WERI-Rb-1 (cell line): ENCODE data around the gene ATP5PD.
"Not testable (repeated sequence)": the region's sequence is repeated elsewhere in the genome, so short reads cannot be mapped to it uniquely, and the experiment has no call there.

Experiments
- DNase-seq: peaks from one replicate; pipeline ENCODE4 v3.0.0-alpha.2; 2020
- H3K27ac ChIP-seq: fragments of 250-450 bp; sonication (Bioruptor Pico); 2 replicates; pipeline ENCODE4 v1.5.1; 2020; ENCODE audit warnings: mild to moderate bottlenecking, moderate library complexity
- H3K27me3 ChIP-seq: fragments of 250-450 bp; sonication (Bioruptor Pico); 2 replicates; pipeline ENCODE4 v1.5.1; 2021; ENCODE audit warnings: mild to moderate bottlenecking, low read depth, moderate library complexity; ENCODE audit not compliant: insufficient read depth, severe bottlenecking
- H3K36me3 ChIP-seq: fragments of 250-450 bp; sonication (Bioruptor Pico); 2 replicates; pipeline ENCODE4 v1.5.1; 2020; ENCODE audit warnings: mild to moderate bottlenecking, moderate library complexity
- H3K4me3 ChIP-seq: 2 replicates; pipeline ENCODE4 v1.5.1; 2011; ENCODE audit warnings: low read depth, mild to moderate bottlenecking, control low read depth, low read length
- H3K9me3 ChIP-seq: fragments of 250-450 bp; sonication (Bioruptor Pico); 2 replicates; pipeline ENCODE4 v1.5.1; 2021; ENCODE audit warnings: mild to moderate bottlenecking, moderate library complexity; ENCODE audit not compliant: severe bottlenecking
- TF ChIP-seq, protein P1 (sequence below): IDR thresholded peaks from 2 replicates; pipeline ENCODE4 v1.5.1; 2011; ENCODE audit warnings: low read depth, mild to moderate bottlenecking, control low read depth, inconsistent platforms, low read length

The ATP5PD gene

DNA sequence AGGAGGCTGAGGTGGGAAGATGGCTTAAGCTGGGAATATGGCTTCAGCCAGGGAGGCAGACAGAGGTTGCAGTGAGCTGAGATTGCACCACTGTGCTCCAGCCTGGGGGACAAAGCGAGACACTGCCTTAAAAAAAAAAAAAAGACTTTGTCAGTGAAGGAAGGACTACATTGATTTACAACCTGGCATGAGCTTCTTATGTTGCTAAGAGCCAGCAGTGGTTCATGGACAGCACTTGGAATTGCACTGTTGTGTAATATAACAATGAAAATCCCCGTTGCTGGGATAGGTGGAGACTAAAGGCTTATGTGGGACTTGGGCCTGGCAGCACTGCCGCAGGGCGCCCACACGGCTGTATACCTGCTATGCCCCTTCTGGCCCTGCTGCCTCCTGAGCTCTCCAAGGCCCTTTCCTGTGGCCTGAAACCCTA, 26.9 kb upstream of the ATP5PD start:
- no peak overlapping the region for H3K4me3 ChIP-seq
- no peaks in the 10 kb centered on the region for H3K27me3 ChIP-seq
- H3K9me3 ChIP-seq = no peaks in the 10 kb centered on the region
- no peak for DNase-seq
- H3K27ac ChIP-seq = peak overlapping the region; percentile 20; the same call in 1 of the 2 replicates
- TF ChIP-seq, protein P1, sequence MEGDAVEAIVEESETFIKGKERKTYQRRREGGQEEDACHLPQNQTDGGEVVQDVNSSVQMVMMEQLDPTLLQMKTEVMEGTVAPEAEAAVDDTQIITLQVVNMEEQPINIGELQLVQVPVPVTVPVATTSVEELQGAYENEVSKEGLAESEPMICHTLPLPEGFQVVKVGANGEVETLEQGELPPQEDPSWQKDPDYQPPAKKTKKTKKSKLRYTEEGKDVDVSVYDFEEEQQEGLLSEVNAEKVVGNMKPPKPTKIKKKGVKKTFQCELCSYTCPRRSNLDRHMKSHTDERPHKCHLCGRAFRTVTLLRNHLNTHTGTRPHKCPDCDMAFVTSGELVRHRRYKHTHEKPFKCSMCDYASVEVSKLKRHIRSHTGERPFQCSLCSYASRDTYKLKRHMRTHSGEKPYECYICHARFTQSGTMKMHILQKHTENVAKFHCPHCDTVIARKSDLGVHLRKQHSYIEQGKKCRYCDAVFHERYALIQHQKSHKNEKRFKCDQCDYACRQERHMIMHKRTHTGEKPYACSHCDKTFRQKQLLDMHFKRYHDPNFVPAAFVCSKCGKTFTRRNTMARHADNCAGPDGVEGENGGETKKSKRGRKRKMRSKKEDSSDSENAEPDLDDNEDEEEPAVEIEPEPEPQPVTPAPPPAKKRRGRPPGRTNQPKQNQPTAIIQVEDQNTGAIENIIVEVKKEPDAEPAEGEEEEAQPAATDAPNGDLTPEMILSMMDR = no peak
- no peaks in the 10 kb centered on the region for H3K36me3 ChIP-seq

DNA sequence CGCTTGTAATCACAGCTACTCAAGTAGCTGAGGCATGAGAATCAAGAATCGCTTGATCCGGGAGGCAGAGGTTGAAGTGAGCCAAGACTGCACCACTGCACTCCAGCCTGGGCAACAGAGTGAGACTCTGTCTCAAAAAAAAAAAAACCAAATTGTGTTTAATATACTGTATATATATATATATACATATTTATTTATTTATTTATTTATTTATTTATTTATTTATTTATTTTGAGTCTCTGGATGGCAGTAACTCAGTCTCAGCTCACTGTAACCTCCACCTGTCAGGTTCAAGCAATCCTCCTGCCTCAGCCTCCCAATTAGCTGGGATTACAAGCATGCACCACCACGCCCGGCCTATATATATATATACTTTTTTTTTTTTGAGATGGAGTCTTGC, 26.1 kb upstream of the ATP5PD start:
- DNase-seq, H3K4me3 ChIP-seq, H3K27ac ChIP-seq, H3K27me3 ChIP-seq, H3K9me3 ChIP-seq, H3K36me3 ChIP-seq: not testable (repeated sequence)

DNA sequence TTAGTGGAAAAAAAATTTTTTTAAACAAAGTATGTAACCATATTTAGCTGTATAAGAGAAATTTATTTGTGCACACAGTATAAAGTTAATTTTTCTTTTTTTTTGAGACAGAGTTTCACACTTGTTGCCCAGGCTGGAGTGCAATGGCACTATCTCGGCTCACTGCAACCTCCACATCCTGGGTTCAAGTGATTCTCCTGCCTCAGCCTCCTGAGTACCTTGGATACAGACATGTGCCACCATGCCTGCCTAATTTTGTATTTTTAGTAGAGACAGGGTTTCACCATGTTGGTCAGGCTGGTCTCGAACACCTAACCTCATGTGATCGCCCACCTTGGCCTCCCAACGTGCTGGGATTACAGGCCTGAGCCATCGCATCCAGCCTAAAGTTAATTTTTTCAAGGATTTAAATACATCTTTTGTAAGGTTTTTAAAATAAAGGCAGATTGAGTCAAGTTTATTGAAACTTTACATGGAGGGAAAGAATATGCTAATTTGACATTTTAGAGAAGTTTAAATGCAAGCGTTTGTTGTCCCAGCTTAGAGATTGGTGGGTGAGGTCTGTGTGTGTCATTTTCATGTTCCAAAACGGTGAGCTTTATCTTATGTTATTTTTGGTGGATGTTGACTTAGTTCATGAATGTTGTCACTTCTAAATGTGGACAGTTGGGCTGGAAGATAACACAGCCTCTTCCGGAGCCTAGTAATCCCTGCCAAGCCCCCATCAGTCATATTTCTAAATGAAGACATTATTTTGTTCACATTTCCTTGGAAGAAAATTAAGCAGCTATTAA, 24.9 kb upstream of the ATP5PD start:
- H3K9me3 ChIP-seq, H3K4me3 ChIP-seq, H3K36me3 ChIP-seq, H3K27ac ChIP-seq, DNase-seq, H3K27me3 ChIP-seq: not testable (repeated sequence)

DNA sequence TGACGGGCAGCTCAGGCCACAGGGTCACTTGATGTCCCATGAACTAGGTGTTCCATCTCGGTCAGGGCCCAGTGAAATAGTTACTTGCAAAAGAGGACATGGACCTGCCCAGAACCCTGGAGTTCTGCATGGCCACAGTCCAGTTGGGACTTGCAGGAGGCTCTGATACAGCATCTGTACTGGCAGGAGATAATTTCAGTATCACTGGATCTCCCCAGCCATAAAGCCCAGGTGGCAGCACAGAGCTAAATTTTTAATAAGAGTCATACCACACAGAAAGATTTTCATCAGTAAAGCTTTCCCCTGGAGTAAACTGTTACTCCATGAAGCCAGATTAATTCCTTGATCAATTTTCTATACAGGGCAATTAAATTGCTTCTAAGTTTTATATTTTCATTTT, 23.0 kb upstream of the ATP5PD start:
- no peak for DNase-seq
- TF ChIP-seq, protein P1 = peak; percentile 26; the same call in 1 of the 2 replicates
- Histone ChIP-seq H3K27me3 (no peaks in the 10 kb centered on the region), H3K36me3 (peaks cover 3% of the 10 kb centered on the region), H3K27ac (no peak overlapping the region), H3K4me3 (no peak overlapping the region), H3K9me3 (no peaks in the 10 kb centered on the region)

DNA sequence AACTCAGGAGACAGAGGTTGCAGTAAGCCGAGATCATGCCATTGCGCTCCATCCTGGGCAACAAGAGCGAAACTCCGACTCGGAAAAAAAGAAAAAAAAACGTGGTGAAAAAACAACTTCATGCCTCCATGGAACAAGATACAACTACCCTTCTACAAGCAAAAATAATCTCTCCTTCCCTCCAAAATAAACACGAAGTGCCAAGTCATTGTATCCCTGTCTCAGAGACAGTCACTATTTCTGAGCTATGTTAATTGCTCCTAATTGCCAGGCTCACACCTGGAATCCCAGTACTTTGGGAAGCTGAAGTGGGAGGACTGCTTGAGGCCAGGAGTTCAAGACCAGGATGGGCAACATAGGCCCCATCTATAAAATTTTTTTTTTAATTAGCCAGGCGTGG, 22.0 kb upstream of the ATP5PD start:
- TF ChIP-seq, protein P1 = no peak
- no peak for DNase-seq
- no peaks in the 10 kb centered on the region for H3K9me3 ChIP-seq
- H3K27me3 ChIP-seq = no peaks in the 10 kb centered on the region
- H3K36me3 ChIP-seq = peaks cover 14% of the 10 kb centered on the region
- no peak overlapping the region for H3K4me3 ChIP-seq
- H3K27ac ChIP-seq = no peak overlapping the region

DNA sequence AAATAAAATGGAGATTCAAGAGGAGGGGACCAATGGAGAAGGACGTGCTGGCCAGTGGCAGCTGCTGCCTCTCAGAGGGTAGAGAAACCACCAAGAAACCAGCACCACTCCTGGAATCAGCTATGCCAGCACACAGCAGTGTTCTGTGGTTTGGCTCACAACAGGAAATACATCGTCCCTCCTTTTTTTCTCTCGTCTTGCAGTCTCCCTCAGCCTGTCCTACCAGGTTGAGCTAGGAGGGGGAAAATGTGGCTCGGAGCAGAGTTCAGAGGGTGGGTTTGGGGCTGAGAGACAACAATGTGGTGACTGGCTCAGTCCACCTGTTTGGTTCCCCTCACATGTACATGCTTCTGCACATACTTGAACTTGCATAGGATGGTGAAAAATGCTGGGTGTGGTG, 21.1 kb upstream of the ATP5PD start:
- TF ChIP-seq, protein P1 = no peak
- no peaks in the 10 kb centered on the region for H3K27me3 ChIP-seq
- no peak overlapping the region for H3K4me3 ChIP-seq
- DNase-seq = no peak
- H3K36me3 ChIP-seq = peaks cover 22% of the 10 kb centered on the region
- no peak overlapping the region for H3K27ac ChIP-seq
- H3K9me3 ChIP-seq = no peaks in the 10 kb centered on the region
